Erythroblast (primary cell): Measurements from ENCODE around the gene ZNF521.

Source experiments
- GATA1 ChIP-seq: IDR thresholded peaks from 2 replicates; pipeline ENCODE4 v1.6.1; 2011; ENCODE audit warnings: low read depth, mild to moderate bottlenecking, control low read depth, low read length, moderate library complexity
- POLR2A ChIP-seq: IDR thresholded peaks from 2 replicates; pipeline ENCODE4 v1.6.1; 2011; ENCODE audit warnings: mild to moderate bottlenecking, low read length

GRCh38 chr18:25279133-25279532, 72.8 kb downstream of the ZNF521 start:
- no peak for TF ChIP-seq POLR2A
- TF ChIP-seq GATA1, result no peak
